GM13976 (cell line): ENCODE results near the gene DHRS1.
A peak's percentile ranks its signal among the peaks of the same experiment; 100 is the strongest.

Source experiments
- DNase-seq: peaks from one replicate; pipeline ENCODE4 v3.0.0; 2012; ENCODE audit warnings: low spot score
- CTCF ChIP-seq: IDR thresholded peaks from 2 replicates; pipeline ENCODE4 v1.5.1; 2012; ENCODE audit warnings: borderline replicate concordance, mild to moderate bottlenecking; ENCODE audit not compliant: insufficient read depth; ENCODE audit errors: extremely low read depth, missing control alignments, control extremely low read depth
- in situ Hi-C: fragments of 300-500 bp; cut with MboI; formaldehyde crosslinking; loops from one replicate; pipeline ENCODE4 v1.12.0; 2022; ENCODE audit warnings: low sequenced_read_pairs, mixed read lengths, inconsistent platforms; ENCODE audit not compliant: unreplicated experiment

The DHRS1 gene

GRCh38 chr14:24339284-24340151, 39.9 kb upstream of the DHRS1 start, which contains the start of gene RIPK3:
Gene RIPK3 (minus strand): TSS chr14:24339991. CDS start chr14:24339826, 165 bp downstream.
- no peak for TF ChIP-seq CTCF
- in situ Hi-C loops: loop anchor here (25.0 kb wide), 1 partner anchor 348 kb away; no protein-coding TSS in a partner anchor
- DNase-seq: peak; percentile 81

GRCh38 chr14:24338843-24339242, 39.3 kb upstream of the DHRS1 start:
- DNase-seq: no peak
- TF ChIP-seq CTCF: no peak
- in situ Hi-C loops: loop anchor here (25.0 kb wide), 1 partner anchor 348 kb away; no protein-coding TSS in a partner anchor

- DNase-seq: no peak
- in situ Hi-C loops: loop anchor here (25.0 kb wide), 1 partner anchor 350 kb away; no protein-coding TSS in a partner anchor
Observed at GRCh38 chr14:24337824-24338175, 38.2 kb upstream of the DHRS1 start.

GRCh38 chr14:24337144-24337823, 37.7 kb upstream of the DHRS1 start:
- no peak for DNase-seq
- in situ Hi-C loops: loop anchor here (25.0 kb wide), 1 partner anchor 350 kb away; no protein-coding TSS in a partner anchor
- TF ChIP-seq CTCF: no peak

More at GRCh38 chr14:24337824-24338175, 38.2 kb upstream of the DHRS1 start:
- no peak for TF ChIP-seq CTCF

- peak; percentile 18 for DNase-seq
- TF ChIP-seq CTCF: no peak
- in situ Hi-C loops: loop anchor here (25.0 kb wide), 1 partner anchor 352 kb away; no protein-coding TSS in a partner anchor
Observed at GRCh38 chr14:24335461-24336171, 36.0 kb upstream of the DHRS1 start.

- in situ Hi-C loops: loop anchor here (25.0 kb wide), 1 partner anchor 353 kb away; no protein-coding TSS in a partner anchor
- peak; percentile 52 for DNase-seq
Observed at GRCh38 chr14:24334431-24335291, 35.1 kb upstream of the DHRS1 start, which contains the start of gene ADCY4. Gene ADCY4 (minus strand): TSS chr14:24335071. CDS start chr14:24334652, 419 bp downstream.

More at GRCh38 chr14:24334431-24335291, 35.1 kb upstream of the DHRS1 start, which contains the start of gene ADCY4:
- TF ChIP-seq CTCF: no peak
